NCI-H345 treated with DMSO at 0.1 percent for 48 hours (cell line): Measurements from ENCODE around the gene CRYGD.

Experiments used
- DNase-seq: peaks from one replicate; lab custom pipeline; 2025; ENCODE audit not compliant: unreplicated experiment; lab: John Stamatoyannopoulos, UW

CRYGD gene

DNA sequence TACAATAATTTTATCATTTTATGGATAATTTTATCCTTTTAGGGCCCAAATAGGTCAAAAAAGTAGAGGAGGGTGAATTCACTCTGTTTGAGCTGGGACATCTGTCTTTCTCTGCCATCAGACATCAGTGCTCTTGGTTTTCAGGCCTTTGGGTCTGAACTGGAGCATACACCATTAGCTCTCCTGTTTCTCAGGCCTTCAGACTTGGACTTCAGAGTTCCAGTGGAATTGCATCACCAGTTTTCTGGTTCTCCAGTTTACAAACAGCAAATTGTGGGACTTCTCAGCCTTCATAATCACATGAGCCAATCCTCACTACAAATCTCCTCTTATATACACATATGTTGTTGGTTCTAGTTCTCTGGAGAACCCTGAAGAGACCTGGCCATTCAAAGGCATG, 33.9 kb downstream of the CRYGD start:
- no peak for DNase-seq

DNA sequence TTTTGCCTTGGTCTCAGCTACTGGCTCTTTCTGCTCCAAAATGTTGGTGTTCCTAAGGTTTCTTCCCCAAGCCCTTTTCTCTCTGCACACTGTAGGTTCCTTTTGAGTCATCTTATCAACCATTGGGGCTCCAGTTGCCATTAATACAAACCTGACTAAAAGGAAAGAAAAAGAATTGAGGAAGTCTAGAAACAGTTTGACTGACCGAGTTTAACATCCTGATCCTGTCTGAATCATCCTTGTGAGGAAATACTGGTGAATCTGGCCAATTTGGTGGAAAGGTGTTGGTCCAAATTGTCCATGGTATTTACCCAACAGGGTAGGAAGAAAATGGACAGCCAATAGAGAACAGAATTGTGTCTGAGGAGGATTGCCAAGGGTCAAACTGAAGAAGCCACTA, 38.3 kb downstream of the CRYGD start:
- no peak for DNase-seq

DNA sequence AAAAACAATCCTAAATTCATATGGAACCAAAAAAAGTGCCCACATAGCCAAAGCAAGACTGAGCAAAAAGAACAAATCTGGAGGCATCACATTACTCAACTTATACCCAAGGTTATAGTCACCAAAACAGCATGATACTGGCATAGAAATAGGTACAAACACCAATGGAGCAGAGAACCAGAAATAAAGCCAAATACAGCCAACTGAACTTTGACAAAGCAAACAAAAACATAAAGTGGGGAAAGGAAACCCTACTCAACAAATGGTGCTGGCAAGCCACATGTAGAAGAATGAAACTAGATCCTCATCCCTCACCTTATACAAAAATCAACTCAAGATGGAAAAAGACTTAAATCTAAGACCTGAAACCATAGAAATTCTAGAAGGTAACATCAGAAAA, 40.5 kb downstream of the CRYGD start:
- no peak for DNase-seq

DNA sequence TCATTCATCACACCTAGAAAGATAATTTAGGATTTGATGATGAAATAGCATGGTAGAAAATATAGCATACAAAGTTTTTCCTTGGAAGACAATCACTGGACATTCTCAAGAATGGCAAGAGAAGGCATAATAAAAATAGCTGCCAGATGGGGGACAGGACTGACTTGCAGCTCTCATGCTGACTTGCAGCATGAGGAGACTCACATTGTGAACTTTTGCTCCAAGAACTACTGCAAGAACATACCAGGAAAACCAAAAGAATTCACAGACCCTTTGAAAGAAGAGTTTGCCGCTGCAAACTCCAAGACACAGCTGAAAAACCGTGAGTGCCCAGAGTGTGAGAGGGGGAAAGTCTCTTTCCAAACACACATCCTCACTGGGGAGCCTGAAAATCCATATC, 47.0 kb downstream of the CRYGD start:
- DNase-seq, result no peak

DNA sequence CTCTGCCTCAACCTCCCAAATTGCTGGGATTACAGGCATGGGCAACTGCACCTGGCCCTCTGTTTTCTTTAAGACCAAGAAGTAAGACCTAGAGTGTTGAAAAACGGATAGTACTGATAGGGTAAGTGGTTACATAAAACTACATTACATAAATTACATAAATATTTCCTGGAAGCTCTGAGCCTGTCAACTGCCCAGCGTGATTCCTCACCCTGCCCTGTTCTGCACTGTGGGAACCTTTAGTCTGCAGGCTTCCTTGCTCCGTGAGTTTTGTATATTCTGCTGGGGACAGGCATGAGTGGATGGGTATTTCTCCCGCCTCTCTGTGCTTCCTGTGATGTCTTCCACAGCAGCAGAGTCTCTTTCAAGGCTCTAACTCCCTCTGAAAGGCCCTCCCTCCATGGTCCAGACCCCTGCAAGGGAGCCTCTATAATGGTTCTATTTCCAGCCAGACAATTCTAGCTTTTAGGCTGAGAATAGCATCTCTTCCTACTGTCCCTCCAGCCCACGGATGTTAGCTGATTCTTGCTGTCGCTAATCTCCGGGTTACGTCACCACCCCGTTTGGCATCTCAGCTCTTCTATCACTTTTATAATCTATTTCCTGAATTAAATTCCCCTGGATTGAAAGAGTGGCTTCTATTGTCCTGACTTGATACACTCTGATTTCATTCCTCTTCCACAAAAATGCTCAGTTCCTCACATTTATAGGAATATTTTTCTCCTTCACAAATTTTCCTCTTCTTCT, 49.5 kb downstream of the CRYGD start:
- DNase-seq, result no peak

DNA sequence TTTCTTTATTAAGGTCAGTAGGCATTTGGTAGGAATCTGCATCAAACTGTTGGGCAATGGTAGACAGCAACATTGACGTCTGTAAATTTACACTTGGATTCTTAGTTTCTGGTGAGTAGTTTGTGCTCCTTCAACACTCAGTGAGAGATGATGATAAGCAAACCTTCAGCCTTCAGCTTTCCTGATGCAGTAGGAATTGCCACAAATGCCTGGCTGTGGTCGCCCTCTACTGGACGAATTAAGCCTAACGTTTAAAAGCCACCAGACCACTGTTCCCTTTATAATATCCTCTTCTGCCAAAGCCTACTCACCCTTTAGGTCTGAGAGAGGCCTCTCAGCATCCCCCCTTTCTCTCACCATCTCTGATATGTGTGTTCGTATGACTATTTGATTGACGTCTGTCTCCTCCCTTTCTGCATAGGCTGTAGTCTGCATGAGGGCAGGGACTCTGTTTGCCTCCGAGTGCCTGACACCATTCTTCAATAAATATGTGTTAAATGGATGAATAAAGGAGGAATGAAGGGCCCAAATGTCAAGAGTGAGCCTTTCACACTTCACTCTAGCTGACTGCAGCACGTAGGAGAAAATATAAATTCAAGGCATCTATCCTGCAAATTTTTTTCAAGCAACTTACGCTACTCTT, 52.0 kb downstream of the CRYGD start:
- DNase-seq, result peak; percentile 55
